Naive thymus-derived CD4-positive, alpha-beta T cell (primary cell): ENCODE results near the gene GMDS. TPM values are rescaled to one million over a fixed set of nuclear protein-coding genes. Genes with fewer than 3 reads are reported as not detected.

Experiments used
- ATAC-seq: fragments of 150-1000 bp; cut with Tn5 transposase; 2 replicates; pipeline ENCODE4 v1.10.0; 2021; ENCODE audit warnings: mild to moderate bottlenecking, moderate library complexity
- CTCF ChIA-PET: fragments of 350-600 bp; sonication (Branson Sonifier 250); formaldehyde crosslinking; loops from one replicate; lab custom pipeline; 2021; ENCODE audit warnings: antibody characterized with exemption; lab: Charles Lee
- POLR2A ChIA-PET: fragments of 350-600 bp; sonication (Branson Sonifier 250); formaldehyde crosslinking; loops from one replicate; lab custom pipeline; 2021; ENCODE audit warnings: antibody characterized with exemption, inconsistent platforms; lab: Charles Lee
- DNase-seq, 9 donors: peaks; one replicate each; pipeline versions ENCODE4 v3.0.0 to v3.0.0-alpha.2; 2020 to 2022; ENCODE audit warnings: mixed read lengths in 1 of 9
- H3K27ac ChIP-seq: one replicate; pipeline ENCODE4 v1.7.0; 2013; ENCODE audit warnings: mild to moderate bottlenecking, low read depth, low read length, moderate library complexity
- H3K27me3 ChIP-seq, 2 donors: one replicate each; pipeline ENCODE4 v1.7.0; 2013; ENCODE audit warnings: low read length in 2 of 2, mild to moderate bottlenecking in 2 of 2, moderate library complexity in 2 of 2; ENCODE audit not compliant: control insufficient read depth in 2 of 2, insufficient read depth in 2 of 2
- H3K36me3 ChIP-seq, 3 experiments: 1 replicate in 2 of 3; 2 replicates in 1 of 3; pipeline ENCODE4 v1.7.0; 2013; ENCODE audit warnings: low read length in 3 of 3, mild to moderate bottlenecking in 3 of 3, moderate library complexity in 1 of 3; ENCODE audit not compliant: insufficient read depth in 3 of 3, control insufficient read depth in 2 of 3
- H3K4me1 ChIP-seq, 2 donors: one replicate each; pipeline ENCODE4 v1.7.0; 2013; ENCODE audit warnings: low read length in 2 of 2, mild to moderate bottlenecking in 2 of 2, moderate library complexity in 1 of 2; ENCODE audit not compliant: control insufficient read depth in 2 of 2, insufficient read depth in 2 of 2
- H3K4me3 ChIP-seq: 2 replicates; pipeline ENCODE4 v1.7.0; 2013; ENCODE audit warnings: mild to moderate bottlenecking, low read length
- H3K9me3 ChIP-seq, 3 experiments: 1 replicate in 2 of 3; 2 replicates in 1 of 3; pipeline ENCODE4 v1.7.0; 2013; ENCODE audit warnings: low read length in 3 of 3; ENCODE audit not compliant: control insufficient read depth in 2 of 3
- H3K27ac Mint-ChIP-seq, 9 donors: one replicate each; pipeline ENCODE4 v1.8.0; 2020 to 2022; ENCODE audit warnings: mixed read lengths in 9 of 9, mild to moderate bottlenecking in 8 of 9, moderate library complexity in 5 of 9, inconsistent platforms in 2 of 9
- H3K27me3 Mint-ChIP-seq, 5 donors: one replicate each; pipeline ENCODE4 v1.8.0; 2021 to 2022; ENCODE audit warnings: mixed read lengths in 5 of 5, mild to moderate bottlenecking in 1 of 5
- H3K36me3 Mint-ChIP-seq, 5 donors: one replicate each; pipeline ENCODE4 v1.8.0; 2020 to 2022; ENCODE audit warnings: mixed read lengths in 5 of 5, mild to moderate bottlenecking in 3 of 5, inconsistent platforms in 1 of 5
- H3K4me1 Mint-ChIP-seq, 7 donors: one replicate each; pipeline ENCODE4 v1.8.0; 2020 to 2022; ENCODE audit warnings: mixed read lengths in 7 of 7, mild to moderate bottlenecking in 3 of 7, inconsistent platforms in 1 of 7
- H3K4me3 Mint-ChIP-seq, 10 donors: one replicate each; pipeline ENCODE4 v1.8.0; 2020 to 2022; ENCODE audit warnings: mild to moderate bottlenecking in 10 of 10, mixed read lengths in 10 of 10, moderate library complexity in 6 of 10, inconsistent platforms in 2 of 10
- H3K9me3 Mint-ChIP-seq, 11 donors: one replicate each; pipeline ENCODE4 v1.8.0; 2020 to 2022; ENCODE audit warnings: mixed read lengths in 11 of 11, mild to moderate bottlenecking in 4 of 11, inconsistent platforms in 1 of 11, moderate library complexity in 1 of 11
- intact Hi-C, 2 donors: fragments of 100-400 bp; cut with micrococcal nuclease; formaldehyde crosslinking; loops; one replicate each; pipeline ENCODE4 v1.15.1; 2023
- polyA plus RNA-seq, 2 donors: library from polyadenylated mRNA; unstranded; fragments of 300-500 nt; fragmentation: Illumina TruSeq; gene quantifications; one replicate each; pipeline ENCODE4 v1.2.3, GENCODE V29; 2021
- total RNA-seq, 6 experiments: library from RNA in 5 of 6; stranded (reverse) in 5 of 6; gene quantifications; 1 replicate in 5 of 6; 2 replicates in 1 of 6; pipeline ENCODE4 v1.2.3 and lab custom pipeline; 2021 to 2026

GMDS gene
- total and polyA plus RNA-seq, 7 experiments from 2014 or later = 12.7 to 33.9 (median 18.3) TPM

GRCh38 chr6:1720620-1721322 lies 524.6 kb downstream of the GMDS start:
- ChIA-PET CTCF (interaction anchor here (0.7 kb wide), 1 partner anchor 10 kb away, joined by 3 read pairs; no protein-coding TSS in a partner anchor), POLR2A (no interaction called here)
- DNase-seq = no peak
- intact Hi-C loops = no loop called here
- H3K4me1 Mint-ChIP-seq = peaks cover 0 to 4% (median 0%) of the 10 kb centered on the region in 7 donors
- Histone ChIP-seq H3K9me3 (no peaks in the 10 kb centered on the region), H3K36me3 (peaks cover 0 to 6% (median 0%) of the 10 kb centered on the region in 3 experiments), H3K27ac (no peak overlapping the region), H3K4me1 (no peaks in the 10 kb centered on the region), H3K27me3 (no peaks in the 10 kb centered on the region), H3K4me3 (no peak overlapping the region)
- H3K9me3 Mint-ChIP-seq = no peaks in the 10 kb centered on the region
- peaks cover 3 to 58% (median 38%) of the 10 kb centered on the region in 5 donors for H3K36me3 Mint-ChIP-seq
- H3K4me3 Mint-ChIP-seq = no peak overlapping the region
- no peaks in the 10 kb centered on the region for H3K27me3 Mint-ChIP-seq
- peak overlapping the region in 1 of 9 donors; percentile 2 for H3K27ac Mint-ChIP-seq
- no peak for ATAC-seq

- Histone ChIP-seq H3K4me3 (no peak overlapping the region), H3K27ac (no peak overlapping the region), H3K4me1 (no peaks in the 10 kb centered on the region), H3K9me3 (no peaks in the 10 kb centered on the region), H3K27me3 (no peaks in the 10 kb centered on the region), H3K36me3 (peaks cover 0 to 5% (median 0%) of the 10 kb centered on the region in 3 experiments)
- Mint-ChIP-seq H3K27me3 (no peaks in the 10 kb centered on the region), H3K27ac (no peak overlapping the region), H3K9me3 (no peaks in the 10 kb centered on the region), H3K4me1 (peaks cover 0 to 4% (median 0%) of the 10 kb centered on the region in 7 donors), H3K36me3 (peaks cover 0 to 54% (median 32%) of the 10 kb centered on the region in 5 donors), H3K4me3 (no peak overlapping the region)
- ChIA-PET POLR2A (no interaction called here), CTCF (interaction anchor here (0.8 kb wide), 1 partner anchor 10 kb away, joined by 3 read pairs; no protein-coding TSS in a partner anchor)
- intact Hi-C loops = no loop called here
- ATAC-seq (no peak), DNase-seq (no peak)
Observed at GRCh38 chr6:1719922-1720321, 525.5 kb downstream of the GMDS start.

- intact Hi-C loops = no loop called here
- ChIA-PET POLR2A (no interaction called here), CTCF (no interaction called here)
- Mint-ChIP-seq H3K4me1 (peaks cover 0 to 4% (median under 1%) of the 10 kb centered on the region in 7 donors), H3K36me3 (peaks cover 0 to 48% (median 25%) of the 10 kb centered on the region in 5 donors), H3K4me3 (no peak overlapping the region), H3K9me3 (peaks cover 0 to 3% (median 0%) of the 10 kb centered on the region in 11 donors), H3K27me3 (no peaks in the 10 kb centered on the region), H3K27ac (peak overlapping the region in 1 of 9 donors; percentile 66)
- Histone ChIP-seq H3K27ac (no peak overlapping the region), H3K4me1 (no peaks in the 10 kb centered on the region), H3K9me3 (no peaks in the 10 kb centered on the region), H3K27me3 (no peaks in the 10 kb centered on the region), H3K36me3 (no peaks in the 10 kb centered on the region), H3K4me3 (no peak overlapping the region)
- ATAC-seq (no peak), DNase-seq (no peak)
Observed at GRCh38 chr6:1716868-1717267, 528.5 kb downstream of the GMDS start.

- intact Hi-C loops = no loop called here
- DNase-seq (no peak), ATAC-seq (no peak)
- H3K27ac Mint-ChIP-seq = no peak overlapping the region
- no peaks in the 10 kb centered on the region for H3K4me1 ChIP-seq
- ChIA-PET CTCF (no interaction called here), POLR2A (no interaction called here)
- H3K27me3 ChIP-seq = no peaks in the 10 kb centered on the region
- no peaks in the 10 kb centered on the region for H3K9me3 ChIP-seq
- no peaks in the 10 kb centered on the region for H3K36me3 ChIP-seq
- H3K4me1 Mint-ChIP-seq = peaks cover 0 to 4% (median 3%) of the 10 kb centered on the region in 7 donors
- H3K27me3 Mint-ChIP-seq = no peaks in the 10 kb centered on the region
- no peak overlapping the region for H3K4me3 Mint-ChIP-seq
- H3K4me3 ChIP-seq = no peak overlapping the region
- peaks cover 0 to 48% (median 25%) of the 10 kb centered on the region in 5 donors for H3K36me3 Mint-ChIP-seq
- H3K27ac ChIP-seq = no peak overlapping the region
- peaks cover 0 to 3% (median 0%) of the 10 kb centered on the region in 11 donors for H3K9me3 Mint-ChIP-seq
Observed at GRCh38 chr6:1716396-1716795, 529.0 kb downstream of the GMDS start.

GRCh38 chr6:1715336-1715735 lies 530.1 kb downstream of the GMDS start:
- Histone ChIP-seq H3K27me3 (no peaks in the 10 kb centered on the region), H3K36me3 (no peaks in the 10 kb centered on the region), H3K4me3 (no peak overlapping the region), H3K4me1 (no peaks in the 10 kb centered on the region), H3K27ac (no peak overlapping the region), H3K9me3 (no peaks in the 10 kb centered on the region)
- H3K27me3 Mint-ChIP-seq = no peaks in the 10 kb centered on the region
- peaks cover 0 to 41% (median 25%) of the 10 kb centered on the region in 5 donors for H3K36me3 Mint-ChIP-seq
- H3K9me3 Mint-ChIP-seq = peaks cover 0 to 3% (median 0%) of the 10 kb centered on the region in 11 donors
- no peak overlapping the region for H3K4me3 Mint-ChIP-seq
- H3K4me1 Mint-ChIP-seq = peaks cover 0 to 4% (median 3%) of the 10 kb centered on the region in 7 donors
- DNase-seq (no peak), ATAC-seq (no peak)
- ChIA-PET CTCF (no interaction called here), POLR2A (no interaction called here)
- H3K27ac Mint-ChIP-seq = no peak overlapping the region
- intact Hi-C loops = no loop called here

GRCh38 chr6:1714654-1715053 lies 530.8 kb downstream of the GMDS start:
- Mint-ChIP-seq H3K9me3 (peaks cover 0 to 3% (median 0%) of the 10 kb centered on the region in 11 donors), H3K4me1 (peaks cover 0 to 4% (median 3%) of the 10 kb centered on the region in 7 donors), H3K27ac (no peak overlapping the region), H3K36me3 (peaks cover 0 to 40% (median 25%) of the 10 kb centered on the region in 5 donors), H3K27me3 (no peaks in the 10 kb centered on the region), H3K4me3 (peak overlapping the region in 1 of 10 donors; percentile 0)
- intact Hi-C loops = no loop called here
- Histone ChIP-seq H3K4me1 (no peaks in the 10 kb centered on the region), H3K9me3 (no peaks in the 10 kb centered on the region), H3K36me3 (no peaks in the 10 kb centered on the region), H3K4me3 (no peak overlapping the region), H3K27ac (no peak overlapping the region), H3K27me3 (no peaks in the 10 kb centered on the region)
- ChIA-PET POLR2A (no interaction called here), CTCF (no interaction called here)
- DNase-seq = no peak
- no peak for ATAC-seq
